Endothelial cell of umbilical vein (primary cell): ENCODE measurements around the gene CFI. TPM values are rescaled to one million over a fixed set of nuclear protein-coding genes. Genes with fewer than 3 reads are reported as not detected.

Experiments used
- BruUV-seq: library from RNA; stranded (reverse); fragments of 400-500 nt; replicated peaks from 2 replicates; lab custom pipeline; 2021; lab: Mats Ljungman, UMichigan
- CTCF ChIA-PET: fragments of 300-600, 350-600 bp; sonication (Branson Sonifier 250); formaldehyde crosslinking; loops from one replicate; lab custom pipeline; 2021; ENCODE audit warnings: antibody characterized with exemption, inconsistent platforms; lab: Charles Lee
- POLR2A ChIA-PET: fragments of 300-600, 350-600 bp; sonication (Branson Sonifier 250); formaldehyde crosslinking; loops from one replicate; lab custom pipeline; 2021; ENCODE audit warnings: antibody characterized with exemption, inconsistent platforms; lab: Charles Lee
- DNase-seq: peaks from one replicate; pipeline ENCODE4 v3.0.0-alpha.2; 2011; ENCODE audit warnings: low read depth, low spot score
- FAIRE-seq: peaks from 2 replicates; lab custom pipeline; 2011; peaks lifted over from hg19 to GRCh38; lab: Jason Lieb, UNC
- H2AFZ ChIP-seq: 2 replicates; pipeline ENCODE4 v1.6.0; 2012; ENCODE audit warnings: low read depth, low read length, control low read depth, inconsistent platforms
- H3K27ac ChIP-seq: 2 replicates; pipeline ENCODE4 v1.5.1; 2011; ENCODE audit warnings: low read depth, mild to moderate bottlenecking, control low read depth, low read length, moderate library complexity; ENCODE audit not compliant: insufficient read depth
- H3K27me3 ChIP-seq, 2 experiments: 2 replicates each; pipeline versions ENCODE4 v1.6.0 to v1.6.1; 2011; ENCODE audit warnings: low read length in 2 of 2, mixed read lengths in 1 of 2; ENCODE audit not compliant: control insufficient read depth in 2 of 2, insufficient read depth in 2 of 2
- H3K36me3 ChIP-seq, 2 experiments: 2 replicates in 1 of 2; 3 replicates in 1 of 2; pipeline ENCODE4 v1.5.1; 2011; ENCODE audit warnings: low read length in 2 of 2, mild to moderate bottlenecking in 1 of 2, moderate library complexity in 1 of 2; ENCODE audit not compliant: control insufficient read depth in 2 of 2, insufficient read depth in 2 of 2; ENCODE audit errors: extremely low read depth in 1 of 2
- H3K4me1 ChIP-seq: 3 replicates; pipeline ENCODE4 v1.5.1; 2011; ENCODE audit warnings: mild to moderate bottlenecking, low read length; ENCODE audit not compliant: control insufficient read depth, insufficient read depth; ENCODE audit errors: extremely low read depth
- H3K4me2 ChIP-seq: 2 replicates; pipeline ENCODE4 v1.6.1; 2011; ENCODE audit warnings: low read length, control low read depth, mixed read lengths; ENCODE audit not compliant: insufficient read depth
- H3K4me3 ChIP-seq, 3 experiments: fragments of 200-600 bp in 1 of 3; sonication (generic), shearing (Covaris generic) in 1 of 3; replicated peaks in 1 of 3; 2 replicates each; pipeline ENCODE4 v1.5.1; 2011 to 2016; ENCODE audit warnings: control low read depth in 3 of 3, low read length in 3 of 3, mild to moderate bottlenecking in 2 of 3, inconsistent platforms in 1 of 3, low read depth in 1 of 3, moderate library complexity in 1 of 3; ENCODE audit not compliant: insufficient read depth in 1 of 3
- H3K79me2 ChIP-seq: 2 replicates; pipeline ENCODE4 v1.6.0; 2012; ENCODE audit warnings: low read length, inconsistent platforms; ENCODE audit not compliant: control insufficient read depth, insufficient read depth
- H3K9ac ChIP-seq: replicated peaks from 2 replicates; pipeline ENCODE3; 2011; ENCODE audit warnings: low read length, control low read depth; ENCODE audit not compliant: insufficient read depth; ENCODE audit errors: extremely low read depth
- H3K9me1 ChIP-seq: replicated peaks from 3 replicates; pipeline ENCODE4 v1.6.0; 2011; ENCODE audit warnings: mild to moderate bottlenecking, low read length; ENCODE audit not compliant: control insufficient read depth, insufficient read depth; ENCODE audit errors: extremely low read depth
- H3K9me3 ChIP-seq: replicated peaks from 2 replicates; pipeline ENCODE4 v1.5.1; 2012; ENCODE audit warnings: low read length, inconsistent platforms; ENCODE audit not compliant: control insufficient read depth, insufficient read depth
- H4K20me1 ChIP-seq: replicated peaks from 2 replicates; pipeline ENCODE3; 2011; ENCODE audit warnings: mild to moderate bottlenecking, low read length; ENCODE audit not compliant: control insufficient read depth, insufficient read depth; ENCODE audit errors: extremely low read depth
- CTCF ChIP-seq, 2 donors: IDR thresholded peaks; 1 replicate in 1 of 2; 2 replicates in 1 of 2; pipeline ENCODE4 v1.5.1; 2011; ENCODE audit warnings: low read length in 2 of 2, mild to moderate bottlenecking in 2 of 2, moderate library complexity in 2 of 2, control low read depth in 1 of 2, inconsistent platforms in 1 of 2, low read depth in 1 of 2; ENCODE audit not compliant: insufficient read depth in 1 of 2; ENCODE audit errors: extremely low read depth in 1 of 2
- EZH2 ChIP-seq: IDR thresholded peaks from 2 replicates; pipeline ENCODE4 v1.6.1; 2012; ENCODE audit warnings: borderline replicate concordance, low read depth, mild to moderate bottlenecking, moderate library complexity, low read length, inconsistent platforms; ENCODE audit not compliant: severe bottlenecking
- FOS ChIP-seq: IDR thresholded peaks from 2 replicates; pipeline ENCODE4 v1.6.1; 2011; ENCODE audit warnings: mild to moderate bottlenecking, low read length, moderate library complexity, borderline replicate concordance; ENCODE audit not compliant: insufficient read depth
- GATA2 ChIP-seq: IDR thresholded peaks from 2 replicates; pipeline ENCODE4 v1.7.0; 2011; ENCODE audit warnings: low read depth, mild to moderate bottlenecking, moderate library complexity, mixed read lengths, low read length; ENCODE audit not compliant: insufficient read length, insufficient read depth
- JUN ChIP-seq: IDR thresholded peaks from 2 replicates; pipeline ENCODE4 v1.6.1; 2011; ENCODE audit warnings: borderline replicate concordance, low read depth; ENCODE audit not compliant: insufficient read length, insufficient read depth
- MAX ChIP-seq: IDR thresholded peaks from 2 replicates; pipeline ENCODE4 v1.6.1; 2011; ENCODE audit not compliant: insufficient read depth, insufficient read length
- MYC ChIP-seq: IDR thresholded peaks from one replicate; pipeline ENCODE4 v1.6.1; 2011; ENCODE audit warnings: mild to moderate bottlenecking, low read depth, low read length
- POLR2A ChIP-seq: IDR thresholded peaks from 2 replicates; pipeline ENCODE4 v1.6.1; 2012; ENCODE audit warnings: low read depth, mild to moderate bottlenecking, control low read depth, low read length
- POLR2AphosphoS5 ChIP-seq: IDR thresholded peaks from 2 replicates; pipeline ENCODE4 v1.6.1; 2012; ENCODE audit warnings: low read depth, mild to moderate bottlenecking, control low read depth, low read length, moderate library complexity; ENCODE audit not compliant: insufficient read depth
- dilution Hi-C: fragments of 300-500 bp; cut with MboI; formaldehyde crosslinking; loops from one replicate; pipeline ENCODE4 v1.15.0; 2019; ENCODE audit warnings: low sequenced_read_pairs; ENCODE audit not compliant: extremely low pct_ligation_motif_present
- intact Hi-C: fragments of 100-400 bp; cut with micrococcal nuclease; formaldehyde crosslinking; loops from one replicate; pipeline ENCODE4 v1.10.0; 2022
- polyA plus RNA-seq, 4 experiments: library from polyadenylated mRNA; depleted of rRNA in 3 of 4; stranded (reverse) in 3 of 4; unstranded in 1 of 4; fragments of >200 nt; gene quantifications; 2 replicates each; pipeline versions ENCODE4 v1.2.1 to v1.2.3, GENCODE V29; 2011 to 2012; ENCODE audit warnings: missing spikeins in 1 of 4
- total RNA-seq: library from RNA; stranded (reverse); gene quantifications from 2 replicates; pipeline ENCODE4 v1.2.3, GENCODE V29; 2021

CFI gene
- total and polyA plus RNA-seq, 2 donors (not counting 3 experiments of a cell fraction or from before 2014, with no cell fraction given) = 10.0 to 21.4 TPM

DNA sequence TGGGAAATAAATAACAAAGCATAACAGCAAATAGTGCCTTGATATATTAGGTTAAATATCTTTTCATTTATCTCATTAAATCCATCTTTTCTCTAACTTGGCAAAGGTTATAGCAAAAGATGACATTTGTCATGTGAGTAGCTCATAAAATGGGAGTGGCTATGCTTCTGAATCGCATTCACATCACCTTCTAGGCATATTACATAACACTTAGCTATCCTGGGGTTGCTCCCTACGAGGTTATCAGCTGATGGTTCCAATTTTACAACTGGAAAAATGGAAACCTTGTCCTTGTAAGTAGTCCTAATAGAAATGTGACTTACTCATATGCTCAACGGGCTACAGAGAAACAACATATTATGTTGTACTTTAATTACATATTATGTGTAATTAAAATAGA, 88.3 kb downstream of the CFI start:
- FAIRE-seq (no peak), DNase-seq (no peak)
- H3K9me1 ChIP-seq = no peaks in the 10 kb centered on the region
- H3K4me2 ChIP-seq = no peak overlapping the region
- H3K4me3 ChIP-seq = no peak overlapping the region
- H4K20me1 ChIP-seq = no peaks in the 10 kb centered on the region
- H3K36me3 ChIP-seq = peaks cover 0 to 2% of the 10 kb centered on the region in 2 experiments
- TF ChIP-seq POLR2A (no peak), JUN (no peak), MAX (no peak), EZH2 (no peak), MYC (no peak), GATA2 (no peak), FOS (no peak), POLR2AphosphoS5 (no peak), CTCF (IDR thresholded peaks at IDR 0.05; ENCODE audit: extremely low read depth in 1 of 2, insufficient read depth in 1 of 2, low read depth in 1 of 2, low read length in 2 of 2) (no peak)
- H3K79me2 ChIP-seq = no peaks in the 10 kb centered on the region
- no peak overlapping the region for H2AFZ ChIP-seq
- intact Hi-C loops (no loop called here), dilution Hi-C loops (no loop called here)
- no peak overlapping the region for H3K9ac ChIP-seq
- no peaks in the 10 kb centered on the region for H3K27me3 ChIP-seq
- POLR2A ChIA-PET = no interaction called here
- H3K27ac ChIP-seq = no peak overlapping the region
- CTCF ChIA-PET = interaction anchor here (1.1 kb wide), 1 partner anchor 10 kb away, joined by 3 read pairs; the partner anchor contains the start of gene CASP6
- H3K9me3 ChIP-seq = no peaks in the 10 kb centered on the region
- H3K4me1 ChIP-seq = no peaks in the 10 kb centered on the region
- BruUV-seq = no TSS peak
